DOHH2 (cell line): ENCODE data around the gene EIF2AK2.

Experiments
- H3F3A ChIP-seq: fragments of 200-600 bp; sonication (generic), shearing (Covaris generic); 2 replicates; pipeline ENCODE4 v1.6.0; 2016; ENCODE audit warnings: antibody characterized with exemption, mild to moderate bottlenecking; ENCODE audit not compliant: control insufficient read depth, insufficient read depth
- H3K27ac ChIP-seq: fragments of 200-600 bp; sonication (generic); 2 replicates; pipeline ENCODE4 v1.5.1; 2014; ENCODE audit warnings: low read depth, mild to moderate bottlenecking, low read length, moderate library complexity
- H3K27me3 ChIP-seq: fragments of 200-600 bp; sonication (generic); 2 replicates; pipeline ENCODE4 v1.6.1; 2014; ENCODE audit warnings: mild to moderate bottlenecking, low read length, mixed read lengths; ENCODE audit not compliant: control insufficient read depth
- H3K36me3 ChIP-seq: fragments of 200-600 bp; sonication (generic); 2 replicates; pipeline ENCODE4 v1.6.1; 2014; ENCODE audit warnings: mild to moderate bottlenecking, low read length, moderate library complexity, mixed read lengths; ENCODE audit not compliant: control insufficient read depth
- H3K4me1 ChIP-seq: fragments of 200-600 bp; sonication (generic); 2 replicates; pipeline ENCODE4 v1.6.1; 2014; ENCODE audit warnings: mild to moderate bottlenecking, low read length, mixed read lengths; ENCODE audit not compliant: control insufficient read depth
- H3K4me2 ChIP-seq: fragments of 200-600 bp; sonication (generic); 2 replicates; pipeline ENCODE4 v1.6.0; 2014; ENCODE audit warnings: mild to moderate bottlenecking, low read length, moderate library complexity
- H3K4me3 ChIP-seq: fragments of 200-600 bp; sonication (generic); 2 replicates; pipeline ENCODE4 v1.5.1; 2014; ENCODE audit warnings: mild to moderate bottlenecking, low read length, mixed read lengths
- H3K79me2 ChIP-seq: fragments of 200-600 bp; sonication (generic); 2 replicates; pipeline ENCODE4 v1.6.1; 2014; ENCODE audit warnings: mild to moderate bottlenecking, low read length, mixed read lengths; ENCODE audit not compliant: control insufficient read depth
- H3K9me2 ChIP-seq: fragments of 200-600 bp; sonication (generic); replicated peaks from 2 replicates; pipeline ENCODE4 v1.6.1; 2014; ENCODE audit warnings: mild to moderate bottlenecking, low read length, mixed read lengths; ENCODE audit not compliant: control insufficient read depth
- H3K9me3 ChIP-seq: fragments of 200-600 bp; sonication (generic); 2 replicates; pipeline ENCODE4 v1.6.1; 2014; ENCODE audit warnings: antibody characterized with exemption, low read length, mixed read lengths; ENCODE audit not compliant: control insufficient read depth, insufficient read depth
- H4K20me1 ChIP-seq: fragments of 200-600 bp; sonication (generic); 2 replicates; pipeline ENCODE4 v1.6.0; 2014; ENCODE audit warnings: low read depth, mild to moderate bottlenecking, antibody characterized with exemption, low read length, moderate library complexity; ENCODE audit not compliant: control insufficient read depth, insufficient read depth
- EZH2phosphoT487 ChIP-seq: fragments of 200-600 bp; sonication (generic); IDR thresholded peaks from 2 replicates; pipeline ENCODE4 v1.6.1; 2017; ENCODE audit warnings: borderline replicate concordance, mild to moderate bottlenecking, antibody characterized with exemption, low read length, moderate library complexity, mixed read lengths
- TF ChIP-seq, protein P1 (sequence below): fragments of 200-600 bp; sonication (generic); IDR thresholded peaks from one replicate; pipeline ENCODE4 v1.5.1; 2014; ENCODE audit warnings: antibody characterized with exemption, mild to moderate bottlenecking, low read depth, low read length; ENCODE audit not compliant: poor library complexity, severe bottlenecking

The EIF2AK2 gene

GRCh38 chr2:37111958-37112357, 44.8 kb downstream of the EIF2AK2 start:
- no peaks in the 10 kb centered on the region for H3K9me2 ChIP-seq
- H3K36me3 ChIP-seq, result peaks cover 9% of the 10 kb centered on the region; the same call in 1 of the 2 replicates

DNA sequence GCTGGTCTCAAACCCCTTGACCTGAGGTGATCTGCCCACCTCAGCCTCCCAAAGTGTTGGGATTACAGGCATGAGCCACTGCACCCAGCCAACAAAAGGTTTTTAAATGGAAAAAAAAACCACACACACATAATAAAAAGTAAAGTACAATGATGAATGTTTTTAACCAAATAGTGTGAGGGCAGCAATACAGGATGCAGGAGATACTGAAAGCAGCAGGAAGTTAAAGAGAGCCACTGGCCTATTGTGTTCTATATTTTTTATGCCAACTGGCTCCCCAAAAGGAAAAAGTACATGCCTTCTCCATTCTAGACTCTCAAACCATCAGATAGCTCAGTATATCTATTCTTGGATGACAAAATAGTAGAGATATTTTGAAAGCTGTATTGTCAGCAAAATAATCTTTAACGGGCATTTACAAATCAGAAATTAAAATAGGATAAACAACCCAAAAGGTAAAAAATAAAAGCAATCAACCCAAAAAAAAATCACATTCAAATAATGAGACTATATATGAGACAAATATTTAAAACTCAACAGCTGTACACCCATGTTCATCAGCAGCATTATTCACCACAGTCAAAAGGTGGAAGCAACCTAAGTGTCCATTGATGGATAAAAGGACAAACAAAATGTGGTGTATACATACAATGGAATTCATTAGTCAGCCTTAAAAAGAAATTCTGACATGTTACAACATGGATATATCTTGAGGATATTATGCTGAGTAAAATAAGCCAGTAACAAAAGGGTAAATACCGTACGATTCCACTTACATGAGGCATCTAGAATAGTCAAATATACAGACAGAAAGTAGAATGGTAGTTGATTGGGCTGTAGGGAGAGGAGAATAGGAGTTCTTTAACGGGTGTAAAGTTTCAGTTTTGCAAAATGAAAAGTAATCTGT, 46.2 kb downstream of the EIF2AK2 start:
- Histone ChIP-seq H3K27me3 (no peaks in the 10 kb centered on the region), H4K20me1 (no peaks in the 10 kb centered on the region), H3K9me2 (no peaks in the 10 kb centered on the region), H3K9me3 (no peaks in the 10 kb centered on the region), H3K4me3 (no peak overlapping the region), H3F3A (no peaks in the 10 kb centered on the region), H3K27ac (no peak overlapping the region), H3K4me1 (no peaks in the 10 kb centered on the region), H3K79me2 (no peaks in the 10 kb centered on the region), H3K4me2 (no peak overlapping the region), H3K36me3 (peaks cover 15% of the 10 kb centered on the region)
- TF ChIP-seq EZH2phosphoT487, result no peak
- TF ChIP-seq, protein P1, sequence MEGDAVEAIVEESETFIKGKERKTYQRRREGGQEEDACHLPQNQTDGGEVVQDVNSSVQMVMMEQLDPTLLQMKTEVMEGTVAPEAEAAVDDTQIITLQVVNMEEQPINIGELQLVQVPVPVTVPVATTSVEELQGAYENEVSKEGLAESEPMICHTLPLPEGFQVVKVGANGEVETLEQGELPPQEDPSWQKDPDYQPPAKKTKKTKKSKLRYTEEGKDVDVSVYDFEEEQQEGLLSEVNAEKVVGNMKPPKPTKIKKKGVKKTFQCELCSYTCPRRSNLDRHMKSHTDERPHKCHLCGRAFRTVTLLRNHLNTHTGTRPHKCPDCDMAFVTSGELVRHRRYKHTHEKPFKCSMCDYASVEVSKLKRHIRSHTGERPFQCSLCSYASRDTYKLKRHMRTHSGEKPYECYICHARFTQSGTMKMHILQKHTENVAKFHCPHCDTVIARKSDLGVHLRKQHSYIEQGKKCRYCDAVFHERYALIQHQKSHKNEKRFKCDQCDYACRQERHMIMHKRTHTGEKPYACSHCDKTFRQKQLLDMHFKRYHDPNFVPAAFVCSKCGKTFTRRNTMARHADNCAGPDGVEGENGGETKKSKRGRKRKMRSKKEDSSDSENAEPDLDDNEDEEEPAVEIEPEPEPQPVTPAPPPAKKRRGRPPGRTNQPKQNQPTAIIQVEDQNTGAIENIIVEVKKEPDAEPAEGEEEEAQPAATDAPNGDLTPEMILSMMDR, result no peak

More at GRCh38 chr2:37111958-37112357, 44.8 kb downstream of the EIF2AK2 start:
- Histone ChIP-seq H3K4me1 (no peaks in the 10 kb centered on the region), H3K27me3 (no peaks in the 10 kb centered on the region), H3K4me2 (no peak overlapping the region), H3F3A (no peaks in the 10 kb centered on the region), H3K79me2 (no peaks in the 10 kb centered on the region), H3K27ac (no peak overlapping the region), H3K4me3 (no peak overlapping the region), H4K20me1 (no peaks in the 10 kb centered on the region), H3K9me3 (no peaks in the 10 kb centered on the region)
- no peak for TF ChIP-seq EZH2phosphoT487
- TF ChIP-seq, protein P1, result no peak

DNA sequence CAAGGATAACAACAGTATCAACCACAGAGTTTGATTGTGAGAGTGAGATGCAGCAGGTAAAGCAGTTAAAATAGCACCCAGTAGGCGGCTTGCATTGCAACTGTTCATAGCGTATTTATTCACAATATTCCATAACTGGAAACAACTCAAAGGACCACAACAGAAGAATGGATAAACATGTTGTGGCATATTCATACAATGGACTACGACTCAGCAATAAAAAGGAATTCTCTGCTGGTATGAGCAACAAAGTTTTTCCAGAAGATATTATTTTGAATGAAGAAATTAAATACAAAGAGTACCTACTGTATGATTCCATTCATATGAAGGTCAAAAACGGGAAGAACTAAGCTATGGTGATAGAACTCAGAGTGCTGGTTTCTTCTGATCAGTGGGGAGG, 47.3 kb downstream of the EIF2AK2 start:
- peaks cover 15% of the 10 kb centered on the region for H3K36me3 ChIP-seq
- no peaks in the 10 kb centered on the region for H3K9me3 ChIP-seq
- no peaks in the 10 kb centered on the region for H3K27me3 ChIP-seq
- no peaks in the 10 kb centered on the region for H4K20me1 ChIP-seq
- no peaks in the 10 kb centered on the region for H3K4me1 ChIP-seq
- no peaks in the 10 kb centered on the region for H3K9me2 ChIP-seq
- no peaks in the 10 kb centered on the region for H3K79me2 ChIP-seq
- no peak overlapping the region for H3K4me2 ChIP-seq
- H3K4me3 ChIP-seq, result no peak overlapping the region
- no peak for TF ChIP-seq EZH2phosphoT487
- TF ChIP-seq, protein P1, result no peak
- no peak overlapping the region for H3K27ac ChIP-seq
- H3F3A ChIP-seq, result no peaks in the 10 kb centered on the region
